EL (cell line): ENCODE measurements around the gene TTC32.
"Not testable (repeated sequence)": the region's sequence is repeated elsewhere in the genome, so short reads cannot be mapped to it uniquely, and the experiment has no call there.

Source experiments
- DNase-seq: peaks from one replicate; pipeline ENCODE4 v3.0.0-alpha.2; 2016

The TTC32 gene

DNA sequence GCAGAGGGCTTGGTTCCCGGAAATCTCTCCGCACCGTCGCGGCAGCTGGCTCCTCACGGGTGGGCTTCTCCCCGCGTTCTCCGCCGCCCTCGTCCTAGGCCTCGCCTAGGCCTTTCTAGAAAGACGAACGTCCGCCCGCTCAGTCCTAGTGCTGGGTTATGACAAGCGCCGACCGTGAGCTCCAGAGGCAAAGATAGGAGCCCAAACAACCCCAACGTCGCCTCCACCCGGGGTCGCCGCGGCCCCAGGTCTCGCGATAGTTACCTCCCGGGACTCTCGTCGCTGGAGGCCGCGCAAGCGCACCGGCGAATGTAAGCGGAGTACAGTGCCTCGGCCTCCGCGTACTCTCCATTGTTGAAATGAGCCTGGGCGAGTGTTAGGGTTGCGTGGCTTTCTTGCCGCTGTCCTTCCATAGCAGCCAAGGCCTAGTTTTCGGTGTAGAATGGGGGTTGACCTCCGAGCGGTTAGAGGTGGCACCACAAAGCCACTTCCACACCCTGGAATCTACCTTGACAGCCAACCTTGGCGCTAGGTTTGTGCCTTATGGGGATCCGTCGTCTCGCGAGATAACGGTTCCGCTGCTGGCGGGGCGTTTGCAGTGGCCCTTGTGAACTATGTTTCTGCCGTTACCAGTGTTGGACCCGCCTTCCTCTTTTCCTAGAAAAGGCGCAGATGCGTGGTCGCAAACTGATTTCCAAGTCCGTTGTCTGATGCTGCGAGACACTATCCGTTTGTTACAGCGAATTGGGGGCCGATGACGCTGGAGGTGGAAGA lies at the start of gene TTC32:
Gene TTC32, minus strand, starts transcription at position 542 of the 774 bp plus-strand sequence. Its CDS starts 129 bp downstream, at position 413.
- DNase-seq: peak; percentile 92

- DNase-seq: peak; percentile 18
Measured at GRCh38 chr2:19949071-19949470, 47.3 kb upstream of the TTC32 start.

DNA sequence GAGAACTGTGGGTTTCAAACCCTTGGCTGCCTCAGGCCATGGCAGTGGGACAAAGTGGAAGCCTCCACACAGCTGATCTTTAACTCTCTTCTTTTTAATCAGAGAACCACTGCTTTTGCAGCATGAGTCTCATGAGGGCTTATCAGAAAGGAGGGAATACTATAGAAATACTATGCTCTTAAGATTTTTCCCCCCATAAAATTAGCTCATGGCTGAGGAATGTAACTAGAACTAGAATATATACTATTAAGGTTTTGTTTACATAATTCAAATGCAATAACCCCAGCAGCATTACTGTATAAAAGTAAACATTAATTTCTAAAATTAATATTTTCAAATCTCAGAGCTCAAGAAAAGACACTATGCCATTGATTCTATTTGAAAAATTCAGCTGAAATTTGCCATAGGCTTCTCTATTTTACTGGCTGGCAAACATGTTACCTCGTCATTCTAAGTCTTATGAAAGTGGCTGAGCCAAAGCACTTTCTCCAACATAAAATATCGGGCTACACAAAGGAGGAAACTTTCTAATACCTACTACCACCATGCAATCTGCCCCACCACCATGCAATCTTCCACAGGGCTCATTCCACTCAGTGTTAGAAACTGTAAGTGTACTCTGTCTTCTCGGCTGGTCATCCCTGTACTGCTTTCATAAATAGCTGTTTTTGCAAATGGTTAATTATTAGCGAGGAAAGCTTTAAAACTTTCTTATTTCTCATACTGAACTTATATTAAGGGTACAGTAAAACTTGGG lies 45.6 kb upstream of the TTC32 start:
- peak; percentile 28 for DNase-seq

GRCh38 chr2:19944205-19944845 lies 42.5 kb upstream of the TTC32 start:
- DNase-seq: no peak

- no peak for DNase-seq
Measured at GRCh38 chr2:19943189-19943588, 41.4 kb upstream of the TTC32 start.

GRCh38 chr2:19942199-19942598 lies 40.4 kb upstream of the TTC32 start:
- DNase-seq: no peak

- no peak for DNase-seq
Measured at GRCh38 chr2:19937004-19937403, 35.2 kb upstream of the TTC32 start.

DNA sequence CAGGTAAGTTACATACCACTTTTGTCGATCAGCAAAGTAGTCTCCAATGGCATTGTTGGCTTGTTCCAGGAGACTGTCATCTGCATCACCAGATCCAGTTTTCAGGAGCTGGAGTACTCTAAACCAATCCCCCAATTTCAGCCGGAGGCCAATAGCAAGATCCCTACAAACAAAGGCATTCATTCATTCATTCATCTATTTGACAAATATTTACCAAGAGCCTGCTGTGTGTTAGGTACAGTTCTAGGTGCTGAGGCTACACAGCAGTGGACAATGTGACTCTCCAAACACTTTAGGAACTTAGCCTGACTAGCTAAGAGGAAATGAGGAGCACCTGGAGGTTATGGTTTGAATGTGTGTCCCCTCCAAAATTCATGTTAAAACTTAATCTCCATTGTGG lies 34.4 kb upstream of the TTC32 start:
- no peak for DNase-seq

DNA sequence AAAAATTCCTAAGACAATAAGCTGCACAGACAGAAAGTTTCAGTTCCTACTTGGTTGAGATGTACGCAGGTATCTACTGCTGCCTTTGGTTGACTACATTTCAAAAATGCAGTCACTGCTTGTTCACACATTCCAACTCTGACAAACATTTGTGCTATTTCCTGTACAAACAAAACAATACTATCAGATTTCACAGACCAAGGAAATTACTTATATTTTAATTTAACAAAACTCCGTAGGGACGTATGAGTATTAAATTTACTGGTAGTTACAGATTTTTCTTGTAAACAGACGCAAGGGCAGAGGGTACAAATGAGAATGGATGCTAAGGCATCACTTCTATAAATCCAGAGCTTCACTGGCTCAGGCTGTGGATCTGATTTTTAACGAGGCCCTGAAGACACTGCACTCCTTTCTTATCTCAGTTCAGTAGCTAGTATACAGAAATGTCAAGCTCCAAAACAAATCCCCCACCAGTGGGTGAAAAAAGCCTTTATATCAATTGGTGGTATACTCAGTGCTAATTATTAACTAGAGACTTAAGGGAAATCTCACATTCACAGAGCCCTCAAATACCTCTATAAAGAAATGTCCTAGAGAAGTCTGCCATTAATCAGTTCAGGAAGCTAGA lies 31.7 kb upstream of the TTC32 start:
- peak; percentile 73 for DNase-seq

DNA sequence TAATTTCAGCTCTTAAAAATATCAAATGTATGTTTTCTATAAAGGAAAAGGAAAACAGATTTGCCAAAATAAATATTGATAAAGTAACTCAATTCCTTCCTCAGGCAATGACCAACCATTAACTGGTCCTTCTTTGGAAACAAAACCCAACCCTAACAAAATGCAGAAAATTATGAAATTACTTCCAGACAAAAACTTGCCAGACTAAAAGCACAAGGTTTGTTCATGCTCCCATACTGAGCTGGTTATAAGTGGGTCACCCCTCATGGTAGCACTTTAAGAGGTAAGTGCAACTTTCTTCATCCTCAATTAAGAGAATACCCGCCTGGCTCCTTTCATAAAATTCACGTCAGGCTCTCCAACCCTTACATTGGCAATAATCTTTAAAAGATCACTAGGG lies 31.1 kb upstream of the TTC32 start:
- no peak for DNase-seq

- no peak for DNase-seq
Measured at GRCh38 chr2:19929226-19929625, 27.4 kb upstream of the TTC32 start.

- not testable (repeated sequence) for DNase-seq
Measured at GRCh38 chr2:19927816-19928215, 26.0 kb upstream of the TTC32 start.

GRCh38 chr2:19924526-19924925 lies 22.7 kb upstream of the TTC32 start:
- DNase-seq: not testable (repeated sequence)

GRCh38 chr2:19922188-19922587 lies 20.4 kb upstream of the TTC32 start:
- not testable (repeated sequence) for DNase-seq

- no peak for DNase-seq
Measured at GRCh38 chr2:19916385-19916950, 14.7 kb upstream of the TTC32 start.

DNA sequence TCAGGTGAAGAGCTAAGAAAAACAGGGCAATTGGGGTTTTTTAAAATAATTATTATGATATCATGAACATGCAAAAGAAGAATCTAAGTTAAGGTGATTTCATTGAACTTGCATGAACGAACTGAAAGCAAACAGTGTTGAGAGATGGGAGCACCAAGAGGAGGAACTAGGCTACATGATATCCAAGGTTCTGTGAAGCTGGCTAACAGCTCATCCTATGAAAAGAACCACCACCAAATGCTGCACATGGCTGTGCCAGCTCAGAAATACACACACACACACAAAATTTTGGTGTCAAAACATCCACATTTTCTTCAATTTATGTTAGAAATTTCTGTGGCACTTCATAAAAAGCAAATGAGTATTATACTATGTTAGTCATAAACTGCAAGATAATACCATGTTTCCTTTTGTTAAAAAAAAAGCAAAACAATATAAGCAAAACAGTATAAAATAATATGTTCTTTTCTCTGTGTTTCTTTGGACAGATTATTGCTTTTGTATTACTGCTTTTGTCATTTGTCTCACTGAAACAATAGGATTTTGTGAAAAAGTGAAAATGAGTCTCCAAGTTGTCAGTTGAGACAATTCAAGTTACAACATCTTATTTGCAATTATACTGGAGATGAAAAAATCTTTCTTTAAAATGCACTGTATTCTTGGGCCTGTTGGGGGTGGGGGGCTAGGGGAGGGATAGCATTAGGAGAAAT lies 12.6 kb upstream of the TTC32 start:
- DNase-seq: no peak

DNA sequence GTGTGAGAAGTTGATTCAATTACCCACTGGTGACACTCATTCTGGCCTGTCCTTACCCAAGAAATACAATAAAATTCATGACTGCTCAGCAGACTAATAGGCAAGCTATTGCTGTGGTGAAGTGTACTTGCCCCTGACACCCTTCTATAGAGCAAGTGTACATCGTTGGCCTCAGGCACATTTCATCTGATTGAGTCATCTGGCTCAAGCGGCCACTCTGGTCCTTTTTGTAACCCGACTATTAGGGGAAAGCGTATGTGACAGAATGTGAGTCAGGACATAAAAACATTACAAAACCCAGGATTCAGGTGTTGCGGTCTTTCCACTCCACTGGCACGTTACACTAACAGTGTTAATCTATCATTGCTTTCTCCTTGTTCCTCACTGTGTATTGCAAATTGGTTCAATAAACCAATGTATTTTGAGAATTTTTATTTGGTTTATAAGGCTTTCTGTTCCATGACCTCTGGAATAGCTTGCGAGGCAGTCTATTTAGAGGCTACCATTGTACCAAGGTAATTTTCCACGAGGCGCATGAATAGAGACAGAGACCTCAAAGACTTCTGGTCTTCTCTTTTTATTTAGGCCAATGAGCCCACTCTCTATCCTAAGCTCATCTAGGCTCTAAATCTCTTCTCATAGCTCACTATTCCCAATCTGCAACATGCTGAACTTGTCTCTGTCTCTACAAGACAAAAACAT lies 10.2 kb upstream of the TTC32 start:
- DNase-seq: peak; percentile 98

DNA sequence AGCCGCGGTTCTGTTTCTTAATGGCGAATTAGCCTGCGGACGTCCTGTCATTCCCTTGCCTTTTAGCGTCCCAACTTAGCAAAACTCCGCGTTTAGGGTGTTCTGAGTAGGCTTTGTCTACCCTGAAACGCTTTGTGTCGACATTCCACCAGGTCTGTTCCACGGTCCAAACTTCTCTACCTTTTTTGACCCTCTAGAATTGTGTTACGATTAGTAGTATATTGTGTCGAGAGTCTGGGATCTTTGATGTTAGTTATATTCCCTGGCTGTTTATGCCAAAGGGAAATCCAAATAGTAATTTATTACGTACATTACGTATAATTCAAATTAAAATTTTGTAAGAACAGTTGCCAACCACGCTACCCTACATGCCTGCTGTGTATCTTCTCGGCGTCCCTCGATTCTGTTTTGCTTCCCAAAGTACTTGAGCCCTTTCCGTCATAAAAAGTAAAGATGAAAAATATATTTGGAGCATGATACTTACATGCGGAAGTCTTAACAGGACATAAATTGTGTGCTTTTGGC lies 495 bp upstream of the TTC32 start:
- no peak for DNase-seq

- peak; percentile 16 for DNase-seq
Measured at GRCh38 chr2:19900931-19901441, 797 bp downstream of the TTC32 start.

DNA sequence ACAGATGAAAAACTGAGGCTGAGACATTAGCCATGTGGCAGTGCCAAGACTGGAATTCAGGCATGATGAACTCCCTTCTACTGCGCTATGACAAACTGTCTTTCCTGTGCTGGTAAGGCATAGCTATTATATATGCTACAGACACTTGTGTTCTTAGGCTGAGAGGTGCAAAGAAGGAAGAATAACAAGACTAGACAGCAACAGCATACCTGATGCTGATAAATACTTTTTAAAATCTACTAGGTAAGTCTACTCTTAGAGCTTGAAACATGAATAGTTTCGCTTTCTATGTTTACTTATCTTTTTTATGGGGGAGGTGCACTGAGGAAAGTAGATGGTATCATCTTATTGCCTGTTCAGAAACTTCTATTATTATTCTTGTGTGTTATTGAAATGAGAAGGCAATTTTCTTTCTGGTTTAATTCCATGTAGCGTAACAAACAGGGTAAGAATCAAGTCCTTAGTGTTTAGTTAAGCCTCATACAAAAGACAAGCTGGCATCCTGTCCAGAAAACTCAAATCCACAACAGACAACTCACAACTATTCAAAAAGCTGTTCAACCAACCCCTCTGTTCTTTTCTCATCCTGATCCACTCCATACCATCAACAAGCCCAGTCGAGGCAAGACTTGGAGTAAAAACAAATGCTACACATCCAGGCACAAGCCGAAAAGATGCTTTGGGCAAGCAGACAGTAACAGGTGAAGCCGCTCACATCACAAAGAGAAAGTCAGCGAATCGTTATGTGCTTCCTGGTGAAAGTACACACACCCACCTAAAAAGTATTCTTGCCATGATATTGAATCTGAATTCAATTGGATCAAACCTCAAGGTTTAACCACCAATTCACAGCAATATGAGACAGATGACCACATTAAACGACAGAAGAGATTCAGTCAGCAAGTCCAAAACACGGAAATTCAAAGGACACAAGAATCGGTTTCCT lies 1.5 kb downstream of the TTC32 start:
- peak; percentile 23 for DNase-seq
